Fibroblast of pulmonary artery (primary cell): Measurements from ENCODE around the gene GNB5.

Experiments used
- DNase-seq: peaks from one replicate; pipeline ENCODE4 v3.0.0-alpha.2; 2010; ENCODE audit warnings: low read depth
- H3K4me3 ChIP-seq: replicated peaks from 2 replicates; pipeline ENCODE4 v1.5.1; 2011; ENCODE audit warnings: low read depth, mild to moderate bottlenecking, control low read depth, low read length, moderate library complexity
- CTCF ChIP-seq: IDR thresholded peaks from 2 replicates; pipeline ENCODE4 v1.5.1; 2011; ENCODE audit warnings: mild to moderate bottlenecking, control low read depth, low read length, inconsistent platforms; ENCODE audit errors: missing control alignments

The GNB5 gene

GRCh38 chr15:52133510-52134220 is 57.5 kb downstream of the GNB5 start:
- no peak overlapping the region for H3K4me3 ChIP-seq
- no peak for DNase-seq
- no peak for TF ChIP-seq CTCF

GRCh38 chr15:52132066-52132465 is 59.1 kb downstream of the GNB5 start:
- no peak for DNase-seq

GRCh38 chr15:52128568-52128967 is 62.6 kb downstream of the GNB5 start:
- TF ChIP-seq CTCF: no peak
- no peak for DNase-seq
- H3K4me3 ChIP-seq: no peak overlapping the region

More at GRCh38 chr15:52132066-52132465, 59.1 kb downstream of the GNB5 start:
- no peak for TF ChIP-seq CTCF
- no peak overlapping the region for H3K4me3 ChIP-seq

- TF ChIP-seq CTCF: no peak
- DNase-seq: peak; percentile 60
- H3K4me3 ChIP-seq: no peak overlapping the region
Measured at GRCh38 chr15:52124270-52124880, 66.8 kb downstream of the GNB5 start.

- peak; percentile 92 for DNase-seq
- TF ChIP-seq CTCF: no peak
- H3K4me3 ChIP-seq: no peak overlapping the region
Measured at GRCh38 chr15:52121896-52122295, 69.3 kb downstream of the GNB5 start.

GRCh38 chr15:52121006-52121405 is 70.2 kb downstream of the GNB5 start:
- no peak overlapping the region for H3K4me3 ChIP-seq
- DNase-seq: no peak
- no peak for TF ChIP-seq CTCF

- no peak for TF ChIP-seq CTCF
- H3K4me3 ChIP-seq: no peak overlapping the region
- no peak for DNase-seq
Measured at GRCh38 chr15:52120488-52120887, 70.7 kb downstream of the GNB5 start.
